Osteoblast (primary cell): ENCODE measurements around the gene ABCA5. TPM values are rescaled to one million over a fixed set of nuclear protein-coding genes. Genes with fewer than 3 reads are reported as not detected.

ENCODE experiments used
- DNase-seq: peaks from one replicate; pipeline ENCODE4 v3.0.0; 2011; ENCODE audit warnings: low spot score, mixed read lengths; ENCODE audit not compliant: insufficient read length; ENCODE audit errors: missing footprints
- H2AFZ ChIP-seq: 2 replicates; pipeline ENCODE4 v1.6.0; 2011; ENCODE audit warnings: mild to moderate bottlenecking, low read length
- H3K27ac ChIP-seq: 2 replicates; pipeline ENCODE4 v1.5.1; 2011; ENCODE audit warnings: mild to moderate bottlenecking, low read depth, low read length, moderate library complexity
- H3K27me3 ChIP-seq: 2 replicates; pipeline ENCODE4 v1.6.0; 2012; ENCODE audit warnings: mild to moderate bottlenecking, control low read depth, inconsistent platforms, low read length, moderate library complexity; ENCODE audit not compliant: insufficient read depth
- H3K36me3 ChIP-seq: 2 replicates; pipeline ENCODE4 v1.5.1; 2011; ENCODE audit warnings: mild to moderate bottlenecking, low read length, control low read depth, moderate library complexity; ENCODE audit not compliant: insufficient read depth
- H3K4me1 ChIP-seq: 2 replicates; pipeline ENCODE4 v1.5.1; 2011; ENCODE audit warnings: mild to moderate bottlenecking, low read length, control low read depth, moderate library complexity; ENCODE audit not compliant: insufficient read depth
- H3K4me2 ChIP-seq: 2 replicates; pipeline ENCODE4 v1.6.0; 2011; ENCODE audit warnings: mild to moderate bottlenecking, low read length; ENCODE audit not compliant: insufficient read depth
- H3K4me3 ChIP-seq: fragments of 200-600 bp; sonication (generic); 3 replicates; pipeline ENCODE4 v1.5.1; 2012; ENCODE audit warnings: mild to moderate bottlenecking, low read length, inconsistent platforms; ENCODE audit not compliant: insufficient read depth
- H3K79me2 ChIP-seq: 2 replicates; pipeline ENCODE4 v1.6.0; 2012; ENCODE audit warnings: mild to moderate bottlenecking, low read length, control low read depth, inconsistent platforms; ENCODE audit not compliant: insufficient read depth
- H3K9me3 ChIP-seq: 2 replicates; pipeline ENCODE4 v1.5.1; 2011; ENCODE audit warnings: low read depth, low read length, control low read depth
- H4K20me1 ChIP-seq: 2 replicates; pipeline ENCODE4 v1.6.0; 2012; ENCODE audit warnings: mild to moderate bottlenecking, low read length, control low read depth; ENCODE audit not compliant: insufficient read depth
- total RNA-seq: library from RNA; depleted of rRNA; stranded (reverse); fragments of >200 nt; gene quantifications from 2 replicates; pipeline ENCODE4 v1.2.3, GENCODE V29; 2012
- TF ChIP-seq, protein P1 (sequence below): IDR thresholded peaks from 2 replicates; pipeline ENCODE4 v1.5.1; 2011; ENCODE audit warnings: mild to moderate bottlenecking, low read depth, low read length, moderate library complexity; ENCODE audit errors: extremely low read depth

The ABCA5 gene
- total RNA-seq, 1 donor: 22.4 TPM

DNA sequence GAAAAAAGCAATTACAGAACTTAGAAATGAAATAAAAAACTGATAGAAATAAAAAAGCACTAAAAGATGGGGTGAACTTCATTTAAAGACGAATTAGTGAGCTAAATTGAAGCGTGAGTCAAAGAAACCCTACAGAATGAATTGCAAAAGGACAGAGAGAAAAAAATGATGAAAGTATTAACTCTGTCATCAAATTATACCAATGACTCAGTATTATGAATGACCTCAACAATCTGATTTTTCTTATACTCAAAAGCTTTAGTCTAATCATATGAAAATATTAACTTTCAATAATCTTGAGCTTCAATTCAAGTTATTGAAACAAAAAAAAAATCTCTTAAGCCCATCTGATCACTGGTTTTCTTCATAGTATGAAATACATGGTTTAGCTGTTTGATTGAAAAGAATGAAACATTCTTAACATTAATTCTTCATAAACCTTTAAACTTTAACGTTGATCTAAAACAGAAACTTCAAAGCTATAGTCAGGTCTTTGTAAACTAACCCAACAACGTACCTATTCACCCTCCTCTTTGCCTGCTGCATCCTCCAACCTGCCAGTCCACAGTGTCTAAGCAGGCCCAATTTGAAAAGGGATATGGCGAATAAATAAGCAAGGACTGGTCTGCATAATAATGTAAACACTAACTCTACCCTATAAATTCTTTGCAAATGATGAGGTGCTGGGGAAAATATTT lies 6.6 kb downstream of the ABCA5 start:
- TF ChIP-seq, protein P1, sequence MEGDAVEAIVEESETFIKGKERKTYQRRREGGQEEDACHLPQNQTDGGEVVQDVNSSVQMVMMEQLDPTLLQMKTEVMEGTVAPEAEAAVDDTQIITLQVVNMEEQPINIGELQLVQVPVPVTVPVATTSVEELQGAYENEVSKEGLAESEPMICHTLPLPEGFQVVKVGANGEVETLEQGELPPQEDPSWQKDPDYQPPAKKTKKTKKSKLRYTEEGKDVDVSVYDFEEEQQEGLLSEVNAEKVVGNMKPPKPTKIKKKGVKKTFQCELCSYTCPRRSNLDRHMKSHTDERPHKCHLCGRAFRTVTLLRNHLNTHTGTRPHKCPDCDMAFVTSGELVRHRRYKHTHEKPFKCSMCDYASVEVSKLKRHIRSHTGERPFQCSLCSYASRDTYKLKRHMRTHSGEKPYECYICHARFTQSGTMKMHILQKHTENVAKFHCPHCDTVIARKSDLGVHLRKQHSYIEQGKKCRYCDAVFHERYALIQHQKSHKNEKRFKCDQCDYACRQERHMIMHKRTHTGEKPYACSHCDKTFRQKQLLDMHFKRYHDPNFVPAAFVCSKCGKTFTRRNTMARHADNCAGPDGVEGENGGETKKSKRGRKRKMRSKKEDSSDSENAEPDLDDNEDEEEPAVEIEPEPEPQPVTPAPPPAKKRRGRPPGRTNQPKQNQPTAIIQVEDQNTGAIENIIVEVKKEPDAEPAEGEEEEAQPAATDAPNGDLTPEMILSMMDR: no peak
- Histone ChIP-seq H3K4me1 (peaks cover 4% of the 10 kb centered on the region), H3K9me3 (no peaks in the 10 kb centered on the region), H4K20me1 (no peaks in the 10 kb centered on the region), H3K4me3 (no peak overlapping the region), H2AFZ (no peak overlapping the region), H3K27ac (no peak overlapping the region), H3K4me2 (no peak overlapping the region), H3K27me3 (no peaks in the 10 kb centered on the region), H3K36me3 (no peaks in the 10 kb centered on the region), H3K79me2 (no peaks in the 10 kb centered on the region)
- DNase-seq: peak; percentile 58

DNA sequence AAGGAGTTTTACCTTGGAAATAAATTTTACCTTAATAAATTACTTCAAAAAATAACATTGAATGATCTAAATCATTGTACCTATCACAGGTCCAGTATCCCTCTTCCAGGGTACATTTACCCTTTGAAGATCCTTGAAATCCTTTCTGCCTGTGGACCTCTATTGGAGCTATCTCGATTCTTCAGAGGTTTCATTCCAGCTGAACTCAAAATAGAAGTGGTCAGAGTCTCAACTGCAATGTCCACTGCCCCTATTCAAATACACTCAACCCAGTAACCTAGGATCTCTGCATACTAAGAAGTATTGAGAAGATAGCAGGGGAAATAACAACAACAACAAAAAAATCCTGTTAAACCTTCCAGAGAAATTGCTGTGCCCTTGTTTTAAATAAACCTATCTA lies 9.3 kb downstream of the ABCA5 start:
- no peaks in the 10 kb centered on the region for H3K36me3 ChIP-seq
- H3K79me2 ChIP-seq: no peaks in the 10 kb centered on the region
- TF ChIP-seq, protein P1: no peak

DNA sequence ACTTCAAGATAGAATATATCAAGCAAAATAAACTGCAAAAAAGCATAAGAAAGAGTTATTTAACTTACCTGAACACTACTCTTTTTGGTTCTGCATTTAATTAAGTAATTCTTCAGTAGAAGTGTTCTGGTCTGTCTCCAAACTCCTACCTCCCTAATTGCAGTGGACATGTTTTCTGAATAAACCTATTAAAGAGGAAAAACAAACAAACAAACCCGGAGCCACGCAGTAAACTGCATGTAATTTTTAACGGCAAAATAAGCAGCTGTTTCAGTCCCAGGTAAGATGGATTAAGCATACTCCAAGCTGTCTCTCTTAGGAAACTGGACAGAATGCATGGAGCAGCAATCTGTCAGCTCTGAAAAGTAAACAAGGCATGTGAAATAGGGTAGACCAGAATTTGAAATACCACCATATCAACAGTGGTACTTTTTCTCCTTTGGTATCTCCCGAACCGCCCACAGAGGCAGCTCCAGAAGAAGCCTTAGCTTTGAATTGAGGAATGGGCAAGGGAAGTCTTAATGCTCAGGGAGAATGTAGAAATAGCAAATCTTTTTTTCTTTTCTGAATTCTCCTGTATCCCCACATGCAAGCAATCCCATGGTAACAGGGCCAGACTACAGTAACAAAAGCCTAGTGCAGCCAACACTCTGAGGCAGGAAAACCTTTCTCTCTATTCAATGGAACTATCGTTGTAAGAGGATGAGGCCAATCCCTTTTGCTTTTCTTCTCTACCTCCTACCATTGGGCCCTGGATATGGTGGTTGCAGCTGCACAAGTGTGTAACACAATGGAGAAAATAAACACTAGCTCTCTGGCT lies 12.5 kb downstream of the ABCA5 start:
- TF ChIP-seq, protein P1: no peak
- H4K20me1 ChIP-seq: no peaks in the 10 kb centered on the region
- no peaks in the 10 kb centered on the region for H3K36me3 ChIP-seq
- no peak overlapping the region for H3K27ac ChIP-seq
- H3K9me3 ChIP-seq: no peaks in the 10 kb centered on the region
- no peaks in the 10 kb centered on the region for H3K27me3 ChIP-seq
- no peaks in the 10 kb centered on the region for H3K4me1 ChIP-seq
- no peaks in the 10 kb centered on the region for H3K79me2 ChIP-seq
- DNase-seq: no peak
- no peak overlapping the region for H3K4me3 ChIP-seq
- peak overlapping the region; percentile 45 for H2AFZ ChIP-seq
- H3K4me2 ChIP-seq: no peak overlapping the region

More for the DNA sequence above, 9.3 kb downstream of the ABCA5 start:
- Histone ChIP-seq H2AFZ (no peak overlapping the region), H4K20me1 (no peaks in the 10 kb centered on the region), H3K27ac (no peak overlapping the region), H3K4me3 (no peak overlapping the region), H3K27me3 (no peaks in the 10 kb centered on the region), H3K4me1 (peaks cover 4% of the 10 kb centered on the region), H3K9me3 (no peaks in the 10 kb centered on the region), H3K4me2 (no peak overlapping the region)
- DNase-seq: no peak

DNA sequence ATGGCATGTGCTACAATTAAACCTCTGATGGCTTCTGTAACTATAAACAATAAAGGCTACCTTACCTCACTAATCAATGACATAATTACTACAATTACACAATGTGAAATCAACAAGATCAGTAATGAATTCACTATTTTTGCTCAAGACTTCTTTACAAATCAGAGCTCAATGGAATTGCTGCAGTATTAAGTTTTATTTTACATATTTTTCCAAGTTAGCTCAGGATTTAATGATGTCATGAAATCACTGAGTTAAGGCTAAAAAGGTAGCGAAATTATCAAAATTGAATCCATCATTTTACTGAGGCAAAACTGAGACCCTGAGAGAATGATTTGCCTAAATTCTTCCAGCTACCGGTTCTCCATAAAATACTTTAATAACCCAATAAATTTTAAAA lies 21.8 kb downstream of the ABCA5 start:
- Histone ChIP-seq H3K79me2 (no peaks in the 10 kb centered on the region), H2AFZ (no peak overlapping the region)
- TF ChIP-seq, protein P1: no peak

More for the DNA sequence above, 21.8 kb downstream of the ABCA5 start:
- H3K27me3 ChIP-seq: no peaks in the 10 kb centered on the region
- H3K4me1 ChIP-seq: no peaks in the 10 kb centered on the region
- H3K9me3 ChIP-seq: no peaks in the 10 kb centered on the region
- no peaks in the 10 kb centered on the region for H3K36me3 ChIP-seq
- no peak for DNase-seq
- H4K20me1 ChIP-seq: no peaks in the 10 kb centered on the region
- no peak overlapping the region for H3K27ac ChIP-seq
- no peak overlapping the region for H3K4me2 ChIP-seq
- H3K4me3 ChIP-seq: no peak overlapping the region
